ENCODE data around the gene FAM107B.

- TF ChIP-seq POLR2A (IDR thresholded peaks at IDR 0.05; ENCODE audit: borderline replicate concordance, extremely low read depth, insufficient read depth, insufficient read length) (no peak), CTCF (IDR thresholded peaks at IDR 0.05 in 2 of 3, conservative IDR thresholded peaks at IDR 0.05 in 1 of 3; ENCODE audit: borderline replicate concordance in 1 of 3, insufficient read depth in 1 of 3, low read depth in 2 of 3, low read length in 2 of 3) (no peak), POLR2AphosphoS5 (IDR thresholded peaks at IDR 0.05; ENCODE audit: low read depth, low read length) (no peak)
Observed at GRCh38 chr10:14697281-14697680, 77.4 kb downstream of the FAM107B start.
